Upper lobe of left lung (tissue), 6 donors: ENCODE results near the gene KCNIP2. TPM values are rescaled to one million over a fixed set of nuclear protein-coding genes. Genes with fewer than 3 reads are reported as not detected.

Experiments
- ATAC-seq, 2 donors: fragments of 200-7000 bp; cut with Tn5 transposase; one replicate each; pipeline ENCODE4 v1.9.1; 2022; ENCODE audit warnings: mild to moderate bottlenecking in 2 of 2, moderate library complexity in 2 of 2; ENCODE audit not compliant: low FRiP score in 2 of 2
- DNase-seq, 2 donors: peaks; one replicate each; pipeline ENCODE4 v3.0.0-alpha.2; 2019 to 2020
- H3K27ac ChIP-seq, 4 donors: fragments of 200-600 bp; sonication (generic); one replicate each; pipeline ENCODE4 v1.5.1; 2016 to 2019
- H3K27me3 ChIP-seq, 4 donors: fragments of 200-600 bp; sonication (generic); one replicate each; pipeline ENCODE4 v1.5.1; 2017 to 2019
- H3K36me3 ChIP-seq, 4 donors: fragments of 200-600 bp; sonication (generic); one replicate each; pipeline ENCODE4 v1.5.1; 2016 to 2019
- H3K4me1 ChIP-seq, 4 donors: fragments of 200-600 bp; sonication (generic); one replicate each; pipeline ENCODE4 v1.5.1; 2018 to 2019
- H3K4me3 ChIP-seq, 4 donors: fragments of 200-600 bp; sonication (generic); one replicate each; pipeline ENCODE4 v1.5.1; 2017 to 2019; ENCODE audit warnings: mild to moderate bottlenecking in 2 of 4, moderate library complexity in 1 of 4
- H3K9me3 ChIP-seq, 4 donors: fragments of 200-600 bp; sonication (generic); one replicate each; pipeline ENCODE4 v1.5.1; 2018 to 2019
- CTCF ChIP-seq, 6 experiments: fragments of 450-650 bp in 4 of 6; fragments of 200-600 bp in 2 of 6; sonication (generic) in 2 of 6; IDR thresholded peaks; one replicate each; pipeline ENCODE4 v1.5.1; 2016 to 2019; ENCODE audit warnings: antibody characterized with exemption in 6 of 6
- EP300 ChIP-seq, 4 donors: sonication (generic); formaldehyde crosslinking; IDR thresholded peaks; one replicate each; pipeline ENCODE4 v1.5.1; 2017; ENCODE audit warnings: antibody characterized with exemption in 4 of 4, control low read depth in 2 of 4
- POLR2A ChIP-seq, 4 donors: fragments of 450-650 bp; IDR thresholded peaks; one replicate each; pipeline ENCODE4 v1.5.1; 2016 to 2017; ENCODE audit warnings: antibody characterized with exemption in 4 of 4, mild to moderate bottlenecking in 2 of 4
- POLR2AphosphoS5 ChIP-seq, 2 donors: sonication (generic); formaldehyde crosslinking; IDR thresholded peaks; one replicate each; pipeline ENCODE4 v1.5.1; 2017; ENCODE audit warnings: antibody characterized with exemption in 2 of 2
- WGBS, 2 donors: methylation state at CpG; one replicate each; pipeline ENCODE4 v1.1.5; 2017 to 2018; 5-methylcytosine and 5-hydroxymethylcytosine counted together
- total RNA-seq, 6 donors: library from RNA; depleted of rRNA in 4 of 6; stranded (reverse); fragments of >200 nt in 4 of 6; gene quantifications; one replicate each; pipeline versions ENCODE4 v1.1.0 to v1.2.1, GENCODE V29; 2016 to 2021
- donor health status: DM: no; HTN: no; CAD: no; lungs with moderate emphysema.
- donor health status: DM: no; HTN: yes; CAD: no; lungs with severe emphysema.

KCNIP2 gene
- total RNA-seq, 6 donors from 2014 or later: 0.76 to 21.0 (median 3.8) TPM

DNA sequence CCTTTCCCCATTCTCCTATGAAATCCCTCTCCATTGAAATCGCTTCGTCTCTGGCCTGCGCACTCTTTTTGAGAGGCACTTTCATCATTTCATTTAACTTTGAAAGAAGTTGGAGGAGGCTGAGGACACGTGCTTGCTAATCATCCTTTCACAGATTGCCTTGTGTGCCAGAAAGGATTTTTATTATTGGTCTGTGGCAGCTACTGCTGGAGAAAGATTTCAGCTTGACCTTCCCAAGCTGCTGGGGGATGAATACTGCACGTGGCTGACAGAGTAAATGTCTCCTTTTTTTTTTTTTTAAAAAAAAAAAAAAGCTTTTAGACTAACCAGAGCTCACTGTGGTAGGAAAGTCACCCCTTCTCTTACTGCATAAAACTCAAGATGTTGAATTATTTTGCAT lies 44.2 kb upstream of the KCNIP2 start:
- 88 to 91% methylated on average over 5 of the region's 5 CpGs for WGBS, 2 donors
- Histone ChIP-seq H3K4me3 (no peak overlapping the region), H3K9me3 (no peaks in the 10 kb centered on the region), H3K4me1 (no peaks in the 10 kb centered on the region), H3K36me3 (peaks cover 0 to 4% (median 0%) of the 10 kb centered on the region in 4 donors), H3K27ac (no peak overlapping the region), H3K27me3 (no peaks in the 10 kb centered on the region)
- TF ChIP-seq POLR2A (IDR thresholded peaks at IDR 0.05): no peak
- no peak for DNase-seq
- no peak for ATAC-seq

GRCh38 chr10:101886521-101887312 lies 43.1 kb upstream of the KCNIP2 start:
- no peaks in the 10 kb centered on the region for H3K27me3 ChIP-seq
- ATAC-seq: no peak
- TF ChIP-seq CTCF (IDR thresholded peaks at IDR 0.05) (no peak), POLR2A (IDR thresholded peaks at IDR 0.05) (no peak), EP300 (IDR thresholded peaks at IDR 0.05) (no peak), POLR2AphosphoS5 (IDR thresholded peaks at IDR 0.05) (no peak)
- DNase-seq: no peak
- WGBS, 2 donors: 64 to 68% methylated on average over 1 of the region's 1 CpG
- H3K4me3 ChIP-seq: no peak overlapping the region
- H3K4me1 ChIP-seq: no peaks in the 10 kb centered on the region
- peaks cover 0 to 4% (median 0%) of the 10 kb centered on the region in 4 donors for H3K36me3 ChIP-seq
- no peaks in the 10 kb centered on the region for H3K9me3 ChIP-seq
- H3K27ac ChIP-seq: no peak overlapping the region

DNA sequence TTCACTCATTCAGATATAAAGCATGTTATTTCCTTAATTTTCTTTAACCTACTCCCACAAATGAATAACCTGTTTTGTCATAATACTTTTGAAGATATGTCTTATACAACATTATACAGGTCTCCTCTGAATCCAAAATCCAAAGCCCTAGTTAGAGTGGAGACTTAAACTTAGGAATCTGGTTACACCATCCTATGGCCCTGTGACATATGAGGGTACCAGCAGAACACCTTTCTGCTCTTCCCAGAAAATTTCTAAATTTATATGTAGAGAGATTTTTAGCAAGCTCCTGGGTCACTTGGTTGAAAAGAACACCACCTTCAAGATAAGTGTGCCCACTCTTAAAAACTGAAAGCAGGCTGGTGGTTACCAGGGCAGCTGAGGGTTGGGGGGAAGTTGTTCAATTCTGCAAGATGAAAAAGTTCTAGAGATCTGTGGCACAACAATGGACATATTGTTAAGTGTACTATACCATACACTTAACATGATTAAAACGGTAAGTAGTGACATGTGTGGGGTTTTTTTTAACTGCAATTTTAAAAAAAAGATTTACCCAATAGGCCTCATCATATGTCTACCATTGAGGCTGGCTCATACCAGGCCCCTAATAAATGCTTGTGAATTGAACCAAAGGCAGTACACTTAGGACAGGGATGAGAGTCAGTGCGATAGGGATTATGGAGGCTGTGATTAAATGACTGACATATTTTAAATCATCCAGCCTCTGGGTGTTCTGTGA lies 37.6 kb upstream of the KCNIP2 start:
- no peak overlapping the region for H3K4me3 ChIP-seq
- H3K27ac ChIP-seq: no peak overlapping the region
- ATAC-seq (no peak), DNase-seq (no peak)
- H3K9me3 ChIP-seq: no peaks in the 10 kb centered on the region
- H3K4me1 ChIP-seq: no peaks in the 10 kb centered on the region
- H3K36me3 ChIP-seq: peaks cover 0 to 12% (median 2%) of the 10 kb centered on the region in 4 donors
- TF ChIP-seq CTCF (IDR thresholded peaks at IDR 0.05): no peak
- no peak for TF ChIP-seq POLR2A (IDR thresholded peaks at IDR 0.05)
- TF ChIP-seq POLR2AphosphoS5 (IDR thresholded peaks at IDR 0.05): no peak
- TF ChIP-seq EP300 (IDR thresholded peaks at IDR 0.05): no peak
- 88 to 89% methylated on average over 2 of the region's 2 CpGs for WGBS, 2 donors
- no peaks in the 10 kb centered on the region for H3K27me3 ChIP-seq

DNA sequence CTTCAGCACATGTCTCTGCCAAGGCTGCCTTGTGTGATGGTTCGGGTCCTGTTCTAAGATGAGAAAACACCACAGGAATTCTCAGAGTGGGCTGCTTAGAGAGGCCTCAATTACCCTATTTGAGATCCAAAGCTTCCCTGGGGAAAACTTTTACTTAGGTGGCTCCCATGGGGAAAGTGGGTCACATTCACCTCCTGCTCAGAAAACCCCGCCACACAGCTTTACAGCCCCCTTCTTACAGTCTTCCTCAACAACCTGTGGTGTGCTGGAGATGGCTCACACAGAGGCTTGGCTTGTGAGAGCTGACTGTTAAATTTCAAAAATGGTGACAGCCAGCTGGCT lies 36.6 kb upstream of the KCNIP2 start:
- Histone ChIP-seq H3K4me3 (no peak overlapping the region), H3K36me3 (peaks cover 0 to 12% (median 2%) of the 10 kb centered on the region in 4 donors), H3K9me3 (no peaks in the 10 kb centered on the region), H3K27ac (no peak overlapping the region), H3K4me1 (no peaks in the 10 kb centered on the region), H3K27me3 (no peaks in the 10 kb centered on the region)
- ATAC-seq (no peak), DNase-seq (no peak)
- no peak for TF ChIP-seq EP300 (IDR thresholded peaks at IDR 0.05)
- TF ChIP-seq POLR2AphosphoS5 (IDR thresholded peaks at IDR 0.05): no peak
- TF ChIP-seq CTCF (IDR thresholded peaks at IDR 0.05): no peak
- TF ChIP-seq POLR2A (IDR thresholded peaks at IDR 0.05): no peak
- WGBS, 2 donors: 96 to 97% methylated on average over 2 of the region's 2 CpGs

DNA sequence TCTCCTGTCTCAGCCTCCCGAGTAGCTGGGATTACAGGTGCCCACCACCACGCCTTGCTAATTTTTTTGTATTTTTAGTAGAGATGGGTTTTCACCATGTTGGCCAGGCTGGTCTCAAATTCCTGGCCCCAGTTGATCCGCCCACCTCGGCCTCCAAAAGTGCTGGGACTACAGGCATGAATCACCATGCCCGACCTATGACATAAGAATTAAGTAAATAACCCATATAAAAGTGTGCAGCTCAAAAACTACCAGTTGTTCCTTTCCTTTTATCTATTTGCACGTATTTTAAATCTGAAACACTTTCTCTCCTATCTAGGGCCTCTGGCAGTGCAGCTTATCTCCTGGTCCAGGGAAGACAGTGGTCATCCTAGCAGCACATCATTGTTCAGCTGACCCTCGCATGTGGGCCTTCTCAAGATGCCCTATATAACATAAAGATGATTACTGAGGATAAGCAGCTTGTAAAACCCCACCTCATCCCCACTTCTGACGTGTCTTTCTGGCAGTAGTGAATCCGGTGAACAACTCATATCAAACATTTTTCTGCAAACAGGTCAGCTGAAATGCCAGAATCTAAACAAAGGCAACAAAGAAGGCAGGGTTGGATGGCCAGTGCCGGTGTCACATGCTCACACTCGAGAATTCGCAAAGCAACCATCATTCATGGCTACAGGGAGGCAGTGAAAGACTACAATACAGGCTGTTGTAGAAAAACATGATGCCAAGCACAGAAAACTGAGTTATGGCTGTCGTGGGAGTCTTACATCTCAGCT lies 36.0 kb upstream of the KCNIP2 start:
- Histone ChIP-seq H3K36me3 (peaks cover 0 to 12% (median 2%) of the 10 kb centered on the region in 4 donors), H3K4me1 (no peaks in the 10 kb centered on the region), H3K9me3 (no peaks in the 10 kb centered on the region), H3K27ac (no peak overlapping the region), H3K27me3 (no peaks in the 10 kb centered on the region), H3K4me3 (no peak overlapping the region)
- DNase-seq (no peak), ATAC-seq (no peak)
- WGBS, 2 donors: 91 to 93% methylated on average over 13 of the region's 13 CpGs
- TF ChIP-seq POLR2AphosphoS5 (IDR thresholded peaks at IDR 0.05) (no peak), EP300 (IDR thresholded peaks at IDR 0.05) (no peak), POLR2A (IDR thresholded peaks at IDR 0.05) (no peak), CTCF (IDR thresholded peaks at IDR 0.05) (no peak)
